ENCODE results near the gene MTCP1.
A peak's percentile ranks its signal among the peaks of the same experiment; 100 is the strongest.

The MTCP1 gene

GRCh38 chrX:155070975-155071693, at the start of gene MTCP1, which contains the start of the genes BRCC3 and CMC4:
MTCP1 (minus strand) TSS chrX:155071136; CDS start chrX:155066010, 5,126 bp downstream.
BRCC3 (plus strand) TSS chrX:155071508; CDS start chrX:155071528, 20 bp downstream.
CMC4 (minus strand) TSS chrX:155071136; CDS start chrX:155064023, 7,113 bp downstream.
- peak; percentile 84 for DNase-seq

- no peak for DNase-seq
These were observed 44.4 kb upstream of the MTCP1 start for GRCh38 chrX:155115174-155115819.

GRCh38 chrX:155113097-155113496, 42.2 kb upstream of the MTCP1 start:
- no peak for DNase-seq

GRCh38 chrX:155112171-155112570, 41.2 kb upstream of the MTCP1 start:
- no peak for DNase-seq

- no peak for DNase-seq
These were observed 37.5 kb upstream of the MTCP1 start for GRCh38 chrX:155108427-155108826.

- no peak for DNase-seq
These were observed 35.0 kb upstream of the MTCP1 start for GRCh38 chrX:155105919-155106318.

- peak; percentile 23 for DNase-seq
These were observed 23.6 kb upstream of the MTCP1 start for GRCh38 chrX:155094468-155095061.

- DNase-seq = no peak
These were observed 16.2 kb upstream of the MTCP1 start for GRCh38 chrX:155086961-155087735.

GRCh38 chrX:155086202-155086840, 15.4 kb upstream of the MTCP1 start:
- DNase-seq = peak; percentile 50

GRCh38 chrX:155071694-155072280, 851 bp upstream of the MTCP1 start:
- no peak for DNase-seq

GRCh38 chrX:155070663-155070974, 317 bp downstream of the MTCP1 start:
- DNase-seq = no peak

GRCh38 chrX:155070038-155070437, 898 bp downstream of the MTCP1 start:
- DNase-seq = no peak

- DNase-seq = no peak
These were observed 1.5 kb downstream of the MTCP1 start for GRCh38 chrX:155069414-155069813.

- no peak for DNase-seq
These were observed 2.8 kb downstream of the MTCP1 start for GRCh38 chrX:155068165-155068564.

GRCh38 chrX:155065035-155065734, 5.8 kb downstream of the MTCP1 start:
- DNase-seq = no peak

- no peak for DNase-seq
These were observed 9.2 kb downstream of the MTCP1 start for GRCh38 chrX:155061760-155062159.

GRCh38 chrX:155056877-155057792, 13.8 kb downstream of the MTCP1 start:
- peak; percentile 44 for DNase-seq

- DNase-seq = no peak
These were observed 14.5 kb downstream of the MTCP1 start for GRCh38 chrX:155056471-155056870.

GRCh38 chrX:155055494-155055893, 15.4 kb downstream of the MTCP1 start:
- DNase-seq = no peak

- no peak for DNase-seq
These were observed 16.7 kb downstream of the MTCP1 start for GRCh38 chrX:155054255-155054654.

GRCh38 chrX:155053656-155054055, 17.3 kb downstream of the MTCP1 start:
- no peak for DNase-seq

Data from stimulated activated CD4-positive, alpha-beta T cell treated with anti-CD3 and anti-CD28 coated beads, Interleukin-15, amount 100 ng/mL, for 24 hours (primary cell).